HL-60 (cell line): ENCODE results near the gene RSPO3.

Experiments used
- CTCF ChIP-seq: IDR thresholded peaks from one replicate; pipeline ENCODE4 v1.5.1; 2011; ENCODE audit warnings: low read length, control low read depth, inconsistent platforms; ENCODE audit not compliant: insufficient read depth
- POLR2AphosphoS5 ChIP-seq: IDR thresholded peaks from 2 replicates; pipeline ENCODE4 v1.6.1; 2012; ENCODE audit warnings: low read depth

- TF ChIP-seq CTCF, result no peak
- TF ChIP-seq POLR2AphosphoS5, result no peak
Measured at GRCh38 chr6:127118298-127119101, at the start of gene RSPO3.
